SH-SY5Y (cell line): Measurements from ENCODE around the gene ZBTB20.

Experiments
- GATA2 ChIP-seq: IDR thresholded peaks from 2 replicates; pipeline ENCODE4 v1.6.1; 2011; ENCODE audit warnings: mild to moderate bottlenecking, low read depth, low read length
- GATA3 ChIP-seq: IDR thresholded peaks from 2 replicates; pipeline ENCODE4 v1.6.1; 2011; ENCODE audit warnings: low read depth, mild to moderate bottlenecking, low read length, moderate library complexity

DNA sequence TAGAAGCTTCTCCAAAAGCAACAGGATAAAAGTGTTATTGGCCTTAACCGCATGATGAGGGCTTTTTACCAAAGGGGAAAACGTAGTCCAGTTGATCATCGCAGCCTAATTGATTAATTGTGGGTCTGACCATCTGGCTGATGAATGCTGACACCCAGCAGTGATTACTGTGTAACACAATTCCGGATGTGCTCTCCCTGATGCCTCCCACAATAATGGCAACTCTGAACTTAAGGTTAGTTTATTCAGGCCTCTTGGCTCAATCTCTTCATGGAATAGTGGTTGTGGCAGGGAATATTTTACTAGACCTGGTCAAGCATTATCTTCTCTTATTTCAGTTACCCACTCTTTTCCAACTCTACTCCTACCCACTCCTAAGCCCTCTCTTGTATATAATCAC, 520.3 kb downstream of the ZBTB20 start:
- TF ChIP-seq GATA2 = no peak
- TF ChIP-seq GATA3 = no peak
